ENCODE results near the gene INSYN1.

Gene INSYN1

GRCh38 chr15:73777741-73778140 is 24.6 kb upstream of the INSYN1 start:
- no peak for DNase-seq (ENCODE audit: low read depth)

- DNase-seq (ENCODE audit: low read depth) = no peak
Measured at GRCh38 chr15:73773428-73773827, 20.3 kb upstream of the INSYN1 start.

GRCh38 chr15:73771385-73772045 is 18.4 kb upstream of the INSYN1 start:
- DNase-seq (ENCODE audit: low read depth) = no peak

GRCh38 chr15:73770050-73770449 is 16.9 kb upstream of the INSYN1 start:
- DNase-seq (ENCODE audit: low read depth) = no peak

GRCh38 chr15:73767806-73768501 is 14.8 kb upstream of the INSYN1 start:
- no peak for DNase-seq (ENCODE audit: low read depth)

- DNase-seq (ENCODE audit: low read depth) = no peak
Measured at GRCh38 chr15:73766598-73766997, 13.4 kb upstream of the INSYN1 start.

GRCh38 chr15:73765778-73766177 is 12.6 kb upstream of the INSYN1 start:
- DNase-seq (ENCODE audit: low read depth) = no peak

- DNase-seq (ENCODE audit: low read depth) = no peak
Measured at GRCh38 chr15:73763931-73764330, 10.8 kb upstream of the INSYN1 start.

- no peak for DNase-seq (ENCODE audit: low read depth)
Measured at GRCh38 chr15:73760330-73761329, 7.5 kb upstream of the INSYN1 start.

GRCh38 chr15:73758461-73758860 is 5.3 kb upstream of the INSYN1 start:
- DNase-seq (ENCODE audit: low read depth) = no peak

- no peak for DNase-seq (ENCODE audit: low read depth)
Measured at GRCh38 chr15:73757571-73757970, 4.4 kb upstream of the INSYN1 start.

GRCh38 chr15:73756947-73757513 is 3.9 kb upstream of the INSYN1 start:
- no peak for DNase-seq (ENCODE audit: low read depth)

- no peak for DNase-seq (ENCODE audit: low read depth)
Measured at GRCh38 chr15:73756390-73756789, 3.2 kb upstream of the INSYN1 start.

- no peak for DNase-seq (ENCODE audit: low read depth)
Measured at GRCh38 chr15:73755946-73756345, 2.8 kb upstream of the INSYN1 start.

GRCh38 chr15:73755481-73755880 is 2.3 kb upstream of the INSYN1 start:
- no peak for DNase-seq (ENCODE audit: low read depth)

- DNase-seq (ENCODE audit: low read depth) = no peak
Measured at GRCh38 chr15:73754461-73754860, 1.3 kb upstream of the INSYN1 start.

GRCh38 chr15:73752806-73753193 is 351 bp downstream of the INSYN1 start:
- no peak for DNase-seq (ENCODE audit: low read depth)

- no peak for DNase-seq (ENCODE audit: low read depth)
Measured at GRCh38 chr15:73751899-73752805, 999 bp downstream of the INSYN1 start.

- DNase-seq (ENCODE audit: low read depth) = no peak
Measured at GRCh38 chr15:73751511-73751898, 1.6 kb downstream of the INSYN1 start.

- no peak for DNase-seq (ENCODE audit: low read depth)
Measured at GRCh38 chr15:73750951-73751350, 2.2 kb downstream of the INSYN1 start.

- DNase-seq (ENCODE audit: low read depth) = no peak
Measured at GRCh38 chr15:73750438-73750837, 2.7 kb downstream of the INSYN1 start.
